GM12872 (cell line): ENCODE results near the gene CD3G.

Experiments used
- TF ChIP-seq, protein P1 (sequence below): IDR thresholded peaks from 3 replicates; pipeline ENCODE4 v1.5.1; 2011; ENCODE audit warnings: low read depth, mild to moderate bottlenecking, low read length, moderate library complexity; ENCODE audit not compliant: insufficient read depth

Gene CD3G

DNA sequence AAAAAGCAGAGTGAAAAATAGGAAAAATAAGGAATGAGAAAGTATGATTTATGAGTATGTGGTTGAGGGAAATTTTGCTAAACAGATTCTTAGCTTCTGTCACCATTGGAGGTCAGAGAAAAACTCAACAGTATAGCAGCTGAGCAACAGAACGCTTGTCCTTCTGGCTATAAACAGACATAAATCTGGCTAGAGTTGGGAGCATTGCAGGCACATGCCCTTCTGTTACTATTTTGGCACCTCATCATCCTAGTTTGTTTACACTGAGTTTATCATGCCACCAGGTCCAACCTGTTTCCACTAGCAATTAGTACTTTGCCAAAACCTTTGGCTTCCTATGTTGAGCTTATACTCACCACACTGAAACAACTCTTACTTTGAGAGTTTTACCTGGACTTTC, 22.1 kb downstream of the CD3G start:
- TF ChIP-seq, protein P1, sequence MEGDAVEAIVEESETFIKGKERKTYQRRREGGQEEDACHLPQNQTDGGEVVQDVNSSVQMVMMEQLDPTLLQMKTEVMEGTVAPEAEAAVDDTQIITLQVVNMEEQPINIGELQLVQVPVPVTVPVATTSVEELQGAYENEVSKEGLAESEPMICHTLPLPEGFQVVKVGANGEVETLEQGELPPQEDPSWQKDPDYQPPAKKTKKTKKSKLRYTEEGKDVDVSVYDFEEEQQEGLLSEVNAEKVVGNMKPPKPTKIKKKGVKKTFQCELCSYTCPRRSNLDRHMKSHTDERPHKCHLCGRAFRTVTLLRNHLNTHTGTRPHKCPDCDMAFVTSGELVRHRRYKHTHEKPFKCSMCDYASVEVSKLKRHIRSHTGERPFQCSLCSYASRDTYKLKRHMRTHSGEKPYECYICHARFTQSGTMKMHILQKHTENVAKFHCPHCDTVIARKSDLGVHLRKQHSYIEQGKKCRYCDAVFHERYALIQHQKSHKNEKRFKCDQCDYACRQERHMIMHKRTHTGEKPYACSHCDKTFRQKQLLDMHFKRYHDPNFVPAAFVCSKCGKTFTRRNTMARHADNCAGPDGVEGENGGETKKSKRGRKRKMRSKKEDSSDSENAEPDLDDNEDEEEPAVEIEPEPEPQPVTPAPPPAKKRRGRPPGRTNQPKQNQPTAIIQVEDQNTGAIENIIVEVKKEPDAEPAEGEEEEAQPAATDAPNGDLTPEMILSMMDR = no peak

DNA sequence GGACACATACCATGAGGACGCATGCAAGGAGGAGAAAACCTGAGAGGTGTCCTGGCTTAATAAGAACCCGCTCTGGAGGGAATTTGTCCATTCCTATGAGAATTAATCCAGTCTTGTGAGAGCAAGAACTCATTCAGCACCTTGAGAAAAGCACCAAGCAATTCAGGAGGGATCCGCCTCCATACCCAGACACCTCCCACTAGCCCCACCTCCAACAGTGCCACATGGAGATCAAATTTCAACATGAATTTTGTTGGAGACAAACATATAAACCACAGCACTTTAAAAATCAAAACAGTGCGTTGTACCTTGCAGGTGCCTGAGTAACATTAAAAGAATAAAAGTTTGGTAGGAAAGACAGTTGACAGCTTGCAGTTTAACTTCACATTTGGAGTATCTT, 26.6 kb downstream of the CD3G start:
- TF ChIP-seq, protein P1 = no peak

DNA sequence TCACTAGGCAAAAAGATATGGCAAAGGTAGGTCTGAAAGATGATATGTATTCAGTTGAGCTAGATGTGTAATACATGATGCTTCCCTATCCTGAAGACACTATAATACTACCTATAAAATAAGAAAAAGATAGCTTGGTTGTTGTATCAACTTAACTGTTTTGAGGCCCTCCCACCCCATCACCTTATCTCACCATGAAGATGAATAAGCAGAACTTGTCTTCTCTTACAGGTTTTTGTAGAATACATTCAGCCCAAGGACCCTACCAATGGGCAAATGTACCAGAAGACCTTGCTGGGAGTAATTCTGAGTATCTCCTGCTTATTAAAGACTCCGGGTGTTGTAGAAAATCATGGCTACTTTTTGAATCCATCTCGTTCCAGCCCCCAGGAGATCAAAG, 29.1 kb downstream of the CD3G start:
- TF ChIP-seq, protein P1 = no peak

DNA sequence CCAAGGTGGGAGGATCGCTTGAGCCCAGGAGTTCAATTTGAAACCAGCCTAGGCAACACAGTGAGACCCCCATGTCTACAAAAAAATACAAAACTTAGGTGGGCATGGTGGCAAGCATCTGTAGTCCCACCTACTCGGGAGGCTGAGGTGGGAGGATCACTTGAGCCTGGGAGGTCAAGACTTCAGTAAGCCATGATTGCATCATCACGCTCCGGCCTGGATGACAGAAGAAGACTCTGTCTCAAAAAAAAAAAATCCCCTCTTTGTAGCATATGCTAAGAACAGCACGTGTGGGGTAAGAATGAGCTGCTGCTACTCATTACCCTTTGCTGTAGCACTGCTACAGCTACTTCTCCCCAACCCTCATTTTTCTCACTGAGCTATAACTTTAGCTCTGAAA, 29.7 kb downstream of the CD3G start:
- TF ChIP-seq, protein P1 = no peak

DNA sequence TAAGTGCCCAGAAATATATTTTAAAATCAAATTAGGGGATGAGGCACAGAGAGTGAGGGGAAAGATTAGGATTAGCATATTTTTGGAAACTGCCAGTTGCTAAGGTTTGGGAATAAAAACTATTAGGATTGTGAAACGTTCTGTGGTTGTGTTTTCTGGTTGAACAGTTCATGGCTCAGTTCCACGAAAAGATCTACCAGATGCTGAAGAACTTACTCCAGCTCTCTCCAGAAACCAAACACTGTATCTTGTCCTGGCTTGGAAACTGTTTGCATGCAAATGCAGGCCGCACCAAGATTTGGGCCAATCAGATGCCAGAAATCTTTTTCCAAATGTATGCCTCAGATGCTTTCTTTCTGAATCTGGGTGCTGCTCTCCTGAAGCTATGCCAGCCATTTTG, 30.6 kb downstream of the CD3G start:
- TF ChIP-seq, protein P1 = no peak

DNA sequence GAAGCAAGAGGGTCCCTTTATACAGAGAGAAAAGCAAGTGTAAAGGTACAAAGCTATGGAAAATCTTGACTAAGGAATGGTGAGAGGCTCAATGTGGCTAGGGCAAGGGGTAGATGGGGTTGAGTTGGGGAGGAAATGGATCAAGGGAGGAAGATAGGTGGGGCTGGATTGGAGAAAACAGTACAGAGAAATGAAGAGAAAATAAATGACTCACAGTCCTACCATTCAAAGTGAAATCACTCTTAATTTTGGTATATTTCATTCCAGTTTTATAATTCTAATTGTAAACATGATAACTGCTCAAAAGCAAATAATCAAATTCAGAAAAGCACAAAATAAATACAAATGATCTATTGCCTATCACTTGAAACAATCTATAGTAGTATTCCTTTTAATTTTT, 31.8 kb downstream of the CD3G start:
- TF ChIP-seq, protein P1 = no peak

DNA sequence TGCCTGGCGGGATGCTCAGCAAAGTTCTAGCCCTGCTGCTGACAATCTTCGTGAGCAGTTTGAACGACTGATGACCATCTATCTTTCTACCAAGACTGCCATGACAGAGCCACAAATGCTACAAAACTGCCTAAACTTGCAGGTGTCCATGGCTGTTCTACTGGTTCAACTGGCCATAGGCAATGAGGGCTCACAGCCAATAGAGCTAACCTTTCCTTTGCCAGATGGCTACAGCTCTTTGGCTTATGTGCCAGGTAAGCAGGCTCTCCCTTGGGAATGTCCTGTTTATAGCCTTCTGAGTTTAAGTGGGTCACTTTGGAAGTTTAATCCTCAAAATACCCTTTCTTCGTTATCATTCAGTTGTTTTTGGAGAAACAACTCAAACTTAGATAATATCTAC, 35.4 kb downstream of the CD3G start:
- TF ChIP-seq, protein P1 = no peak

DNA sequence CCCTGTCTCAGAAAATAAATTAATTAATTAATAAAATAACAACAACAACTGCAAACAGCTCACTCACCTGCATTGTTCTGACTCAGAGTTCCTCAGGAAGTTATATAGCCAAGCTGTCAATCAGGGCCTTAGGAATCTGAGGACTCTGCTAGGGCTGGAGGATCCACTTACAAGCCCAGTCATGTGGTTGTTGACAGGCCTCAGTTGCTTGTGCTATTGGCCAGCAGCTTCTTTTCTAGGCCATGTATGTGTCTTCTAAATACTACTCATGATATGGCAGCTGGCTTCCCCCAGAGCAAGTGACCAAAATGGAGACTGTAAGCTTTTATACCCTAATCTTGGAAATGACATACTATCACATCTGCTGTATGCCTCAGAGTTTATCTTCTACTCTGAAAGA, 36.4 kb downstream of the CD3G start:
- TF ChIP-seq, protein P1 = no peak
